Mesenchymal stem cell (in vitro differentiated cells and primary cell): ENCODE measurements around the gene ADCY1.

Source experiments
- DNase-seq: peaks from one replicate; pipeline ENCODE4 v3.0.0-alpha.2; 2013
- H2AFZ ChIP-seq: one replicate; pipeline ENCODE4 v1.6.1; 2013; ENCODE audit warnings: low read depth, mild to moderate bottlenecking, control low read depth, inconsistent platforms, low read length, moderate library complexity
- H2AK5ac ChIP-seq: 2 replicates; pipeline ENCODE4 v1.6.1; 2013; ENCODE audit warnings: low read length, moderate library complexity, mild to moderate bottlenecking, inconsistent platforms; ENCODE audit not compliant: severe bottlenecking
- H2BK120ac ChIP-seq: one replicate; pipeline ENCODE4 v1.6.1; 2013; ENCODE audit warnings: low read depth, mild to moderate bottlenecking, inconsistent platforms, low read length, moderate library complexity
- H2BK12ac ChIP-seq, 2 experiments: one replicate each; pipeline ENCODE4 v1.6.1; 2013; ENCODE audit warnings: inconsistent platforms in 2 of 2, low read length in 2 of 2, mild to moderate bottlenecking in 2 of 2, moderate library complexity in 2 of 2, control low read depth in 1 of 2
- H2BK15ac ChIP-seq: one replicate; pipeline ENCODE4 v1.6.1; 2013; ENCODE audit warnings: mild to moderate bottlenecking, low read depth, inconsistent platforms; ENCODE audit not compliant: poor library complexity, severe bottlenecking
- H2BK5ac ChIP-seq: 2 replicates; pipeline ENCODE4 v1.6.1; 2013; ENCODE audit warnings: low read depth, mild to moderate bottlenecking, low read length, control low read depth, inconsistent platforms; ENCODE audit not compliant: poor library complexity, severe bottlenecking
- H3K14ac ChIP-seq, 2 experiments: one replicate each; pipeline ENCODE4 v1.6.1; 2013; ENCODE audit warnings: inconsistent platforms in 2 of 2, low read length in 2 of 2, control low read depth in 1 of 2, mild to moderate bottlenecking in 1 of 2, moderate library complexity in 1 of 2
- H3K18ac ChIP-seq, 2 experiments: one replicate each; pipeline ENCODE4 v1.6.1; 2013; ENCODE audit warnings: inconsistent platforms in 2 of 2, low read length in 2 of 2, control low read depth in 1 of 2, low read depth in 1 of 2, mild to moderate bottlenecking in 1 of 2
- H3K23ac ChIP-seq, 2 experiments: one replicate each; pipeline ENCODE4 v1.6.1; 2013; ENCODE audit warnings: inconsistent platforms in 2 of 2, low read length in 2 of 2, mild to moderate bottlenecking in 2 of 2, moderate library complexity in 2 of 2, control low read depth in 1 of 2
- H3K27ac ChIP-seq: 2 replicates; pipeline ENCODE4 v1.5.1; 2013; ENCODE audit warnings: mild to moderate bottlenecking, moderate library complexity, low read length, control low read depth, inconsistent platforms; ENCODE audit not compliant: poor library complexity, severe bottlenecking
- H3K27me3 ChIP-seq, 2 experiments: 2 replicates each; pipeline versions ENCODE4 v1.6.1 to v1.7.0; 2013; ENCODE audit warnings: low read length in 2 of 2, mild to moderate bottlenecking in 2 of 2, moderate library complexity in 2 of 2, control low read depth in 1 of 2, inconsistent platforms in 1 of 2; ENCODE audit not compliant: control insufficient read depth in 1 of 2, insufficient read depth in 1 of 2
- H3K36me3 ChIP-seq, 2 experiments: 2 replicates each; pipeline versions ENCODE4 v1.6.1 to v1.7.0; 2013; ENCODE audit warnings: low read length in 2 of 2, control low read depth in 1 of 2, inconsistent platforms in 1 of 2, low read depth in 1 of 2, mild to moderate bottlenecking in 1 of 2; ENCODE audit not compliant: insufficient read depth in 2 of 2, control insufficient read depth in 1 of 2
- H3K4ac ChIP-seq, 2 experiments: one replicate each; pipeline ENCODE4 v1.6.1; 2013; ENCODE audit warnings: inconsistent platforms in 2 of 2, low read length in 2 of 2, mild to moderate bottlenecking in 2 of 2, moderate library complexity in 2 of 2, control low read depth in 1 of 2, low read depth in 1 of 2
- H3K4me1 ChIP-seq: 2 replicates; pipeline ENCODE4 v1.6.1; 2013; ENCODE audit warnings: low read depth, low read length, control low read depth; ENCODE audit not compliant: control insufficient read depth, insufficient read depth
- H3K4me2 ChIP-seq: 2 replicates; pipeline ENCODE4 v1.6.1; 2013; ENCODE audit warnings: low read length, mild to moderate bottlenecking, inconsistent platforms; ENCODE audit not compliant: poor library complexity, severe bottlenecking
- H3K4me3 ChIP-seq, 2 experiments: 2 replicates each; pipeline versions ENCODE4 v1.5.1 to v1.7.0; 2013; ENCODE audit warnings: low read length in 2 of 2, mild to moderate bottlenecking in 2 of 2, control low read depth in 1 of 2, low read depth in 1 of 2; ENCODE audit not compliant: insufficient read depth in 1 of 2
- H3K79me1 ChIP-seq: replicated peaks from 2 replicates; pipeline ENCODE4 v1.6.1; 2013; ENCODE audit warnings: mild to moderate bottlenecking, control low read depth, low read length, inconsistent platforms; ENCODE audit not compliant: poor library complexity, severe bottlenecking
- H3K9ac ChIP-seq: 2 replicates; pipeline ENCODE4 v1.7.0; 2013; ENCODE audit warnings: mild to moderate bottlenecking, low read length, moderate library complexity
- H3K9me3 ChIP-seq: 2 replicates; pipeline ENCODE4 v1.7.0; 2013; ENCODE audit warnings: mild to moderate bottlenecking, low read length; ENCODE audit not compliant: control insufficient read depth
- H4K8ac ChIP-seq: one replicate; pipeline ENCODE4 v1.6.1; 2013; ENCODE audit warnings: inconsistent platforms, mild to moderate bottlenecking, low read length, moderate library complexity
- H4K91ac ChIP-seq: one replicate; pipeline ENCODE4 v1.6.1; 2013; ENCODE audit warnings: mild to moderate bottlenecking, low read length, inconsistent platforms
- WGBS: methylation state at CpG from one replicate; pipeline ENCODE4 v1.1.7; 2013; ENCODE audit warnings: mixed read lengths; 5-methylcytosine and 5-hydroxymethylcytosine counted together

The ADCY1 gene

GRCh38 chr7:45580053-45580872 is 6.1 kb downstream of the ADCY1 start:
- Histone ChIP-seq H2BK120ac (no peak overlapping the region), H2BK15ac (no peak overlapping the region), H2AFZ (no peak overlapping the region), H3K27ac (no peak overlapping the region), H3K79me1 (no peaks in the 10 kb centered on the region), H4K91ac (no peak overlapping the region), H3K4ac (no peak overlapping the region), H2BK5ac (no peak overlapping the region), H3K9ac (no peak overlapping the region), H4K8ac (no peak overlapping the region), H3K9me3 (no peaks in the 10 kb centered on the region), H3K36me3 (no peaks in the 10 kb centered on the region), H3K4me3 (no peak overlapping the region), H3K14ac (no peak overlapping the region), H3K23ac (no peak overlapping the region), H3K4me1 (peaks cover 2% of the 10 kb centered on the region), H3K4me2 (no peak overlapping the region), H2BK12ac (no peak overlapping the region), H3K27me3 (peaks cover 47 to 69% of the 10 kb centered on the region in 2 experiments), H3K18ac (no peak overlapping the region), H2AK5ac (no peak overlapping the region)
- no peak for DNase-seq
- WGBS: 87% methylated on average over 16 of the region's 16 CpGs

GRCh38 chr7:45581271-45581780 is 7.2 kb downstream of the ADCY1 start:
- H3K14ac ChIP-seq: no peak overlapping the region
- WGBS: 90% methylated on average over 6 of the region's 6 CpGs
- H3K27ac ChIP-seq: no peak overlapping the region
- H3K4me2 ChIP-seq: no peak overlapping the region
- H3K4me3 ChIP-seq: no peak overlapping the region
- no peaks in the 10 kb centered on the region for H3K36me3 ChIP-seq
- H4K8ac ChIP-seq: no peak overlapping the region
- peaks cover 38 to 62% of the 10 kb centered on the region in 2 experiments for H3K27me3 ChIP-seq
- H3K9me3 ChIP-seq: no peaks in the 10 kb centered on the region
- H3K79me1 ChIP-seq: no peaks in the 10 kb centered on the region
- H3K23ac ChIP-seq: no peak overlapping the region
- no peak overlapping the region for H2BK5ac ChIP-seq
- H4K91ac ChIP-seq: no peak overlapping the region
- no peak for DNase-seq
- H2AFZ ChIP-seq: no peak overlapping the region
- H3K9ac ChIP-seq: no peak overlapping the region
- no peak overlapping the region for H2BK120ac ChIP-seq
- no peak overlapping the region for H3K4ac ChIP-seq
- no peak overlapping the region for H2BK15ac ChIP-seq
- no peak overlapping the region for H2BK12ac ChIP-seq
- no peak overlapping the region for H3K18ac ChIP-seq
- no peaks in the 10 kb centered on the region for H3K4me1 ChIP-seq
- H2AK5ac ChIP-seq: no peak overlapping the region

- Histone ChIP-seq H2BK15ac (no peak overlapping the region), H3K4me2 (no peak overlapping the region), H4K91ac (no peak overlapping the region), H3K4me3 (no peak overlapping the region), H3K36me3 (no peaks in the 10 kb centered on the region), H3K9ac (no peak overlapping the region), H3K27ac (no peak overlapping the region), H4K8ac (no peak overlapping the region), H2BK5ac (no peak overlapping the region), H2BK12ac (no peak overlapping the region), H3K9me3 (no peaks in the 10 kb centered on the region), H3K79me1 (no peaks in the 10 kb centered on the region), H2BK120ac (no peak overlapping the region), H3K27me3 (peaks cover 30 to 59% of the 10 kb centered on the region in 2 experiments), H3K4me1 (no peaks in the 10 kb centered on the region), H3K4ac (no peak overlapping the region), H3K23ac (no peak overlapping the region), H2AK5ac (no peak overlapping the region), H2AFZ (no peak overlapping the region), H3K14ac (no peak overlapping the region), H3K18ac (no peak overlapping the region)
- WGBS: 87% methylated on average over 2 of the region's 5 CpGs
- DNase-seq: no peak
Measured at GRCh38 chr7:45582136-45582749, 8.1 kb downstream of the ADCY1 start.

GRCh38 chr7:45582868-45583277 is 8.7 kb downstream of the ADCY1 start:
- no peak overlapping the region for H3K4me2 ChIP-seq
- WGBS: 58% methylated on average over 9 of the region's 9 CpGs
- H3K4me1 ChIP-seq: no peaks in the 10 kb centered on the region

More at GRCh38 chr7:45582868-45583277, 8.7 kb downstream of the ADCY1 start:
- no peak overlapping the region for H2BK15ac ChIP-seq
- H3K9ac ChIP-seq: no peak overlapping the region
- no peak overlapping the region for H2AFZ ChIP-seq
- no peak overlapping the region for H2BK12ac ChIP-seq
- H4K8ac ChIP-seq: no peak overlapping the region
- H3K4me3 ChIP-seq: no peak overlapping the region
- DNase-seq: no peak
- H3K36me3 ChIP-seq: no peaks in the 10 kb centered on the region
- no peak overlapping the region for H3K14ac ChIP-seq
- no peak overlapping the region for H3K18ac ChIP-seq
- no peak overlapping the region for H2BK5ac ChIP-seq
- H3K27ac ChIP-seq: no peak overlapping the region
- no peaks in the 10 kb centered on the region for H3K9me3 ChIP-seq
- peak overlapping the region; percentile 53 for H4K91ac ChIP-seq
- H2BK120ac ChIP-seq: no peak overlapping the region
- H3K79me1 ChIP-seq: no peaks in the 10 kb centered on the region
- no peak overlapping the region for H3K4ac ChIP-seq
- H3K27me3 ChIP-seq: peaks cover 28 to 52% of the 10 kb centered on the region in 2 experiments
- H3K23ac ChIP-seq: no peak overlapping the region
- H2AK5ac ChIP-seq: no peak overlapping the region
